ENCODE results near the gene SRPK3. TPM values are rescaled to one million over a fixed set of nuclear protein-coding genes. Genes with fewer than 3 reads are reported as not detected.

SRPK3 gene
- total RNA-seq, 6 experiments from 2014 or later = 0.14 to 0.51 (median 0.27) TPM

DNA sequence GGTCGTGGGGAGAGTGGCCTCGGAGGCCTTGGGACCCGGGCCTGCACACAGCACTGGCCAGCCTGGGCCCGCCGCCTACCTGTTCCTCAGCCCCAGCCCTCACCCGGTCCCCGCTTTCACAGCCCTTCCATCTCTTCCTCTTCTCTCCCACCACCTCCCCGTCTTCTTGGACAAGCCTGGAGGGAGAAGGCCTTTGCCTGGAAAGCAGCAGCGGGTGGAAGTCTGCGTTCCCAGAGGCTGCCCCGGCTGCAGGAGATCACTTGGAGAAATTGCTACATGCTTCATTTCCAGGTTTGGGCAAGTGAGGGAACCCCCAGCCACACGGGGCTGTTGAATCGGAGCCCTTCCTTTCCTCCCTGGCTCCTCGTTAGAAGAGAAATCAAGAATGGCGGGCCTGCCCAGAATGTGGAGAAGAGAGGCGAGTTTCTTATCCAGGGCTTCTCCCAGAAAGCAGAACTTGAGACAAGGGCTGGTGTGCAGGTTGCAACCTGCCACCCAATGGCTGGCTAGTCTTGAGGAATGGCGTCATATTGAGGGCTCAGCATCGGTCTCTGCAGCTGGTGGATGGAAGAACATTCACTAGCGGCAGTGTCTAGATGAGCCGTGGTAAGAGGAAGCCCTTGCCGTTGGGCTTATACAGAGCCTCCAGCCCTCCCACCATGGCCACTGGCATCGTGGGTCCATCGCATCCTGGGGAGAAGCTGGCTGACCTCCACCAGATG is 50.7 kb downstream of the SRPK3 start:
- H3K36me3 Mint-ChIP-seq (ENCODE audit: low read depth) = no peaks in the 10 kb centered on the region
- no peak overlapping the region for H3K27ac Mint-ChIP-seq
- no peak overlapping the region for H3K4me3 Mint-ChIP-seq
- no peaks in the 10 kb centered on the region for H3K4me1 Mint-ChIP-seq (ENCODE audit: low read depth)
- no peak for DNase-seq
- peaks cover 15% of the 10 kb centered on the region for H3K27me3 Mint-ChIP-seq (ENCODE audit: insufficient read depth)
- TF ChIP-seq, protein P1, sequence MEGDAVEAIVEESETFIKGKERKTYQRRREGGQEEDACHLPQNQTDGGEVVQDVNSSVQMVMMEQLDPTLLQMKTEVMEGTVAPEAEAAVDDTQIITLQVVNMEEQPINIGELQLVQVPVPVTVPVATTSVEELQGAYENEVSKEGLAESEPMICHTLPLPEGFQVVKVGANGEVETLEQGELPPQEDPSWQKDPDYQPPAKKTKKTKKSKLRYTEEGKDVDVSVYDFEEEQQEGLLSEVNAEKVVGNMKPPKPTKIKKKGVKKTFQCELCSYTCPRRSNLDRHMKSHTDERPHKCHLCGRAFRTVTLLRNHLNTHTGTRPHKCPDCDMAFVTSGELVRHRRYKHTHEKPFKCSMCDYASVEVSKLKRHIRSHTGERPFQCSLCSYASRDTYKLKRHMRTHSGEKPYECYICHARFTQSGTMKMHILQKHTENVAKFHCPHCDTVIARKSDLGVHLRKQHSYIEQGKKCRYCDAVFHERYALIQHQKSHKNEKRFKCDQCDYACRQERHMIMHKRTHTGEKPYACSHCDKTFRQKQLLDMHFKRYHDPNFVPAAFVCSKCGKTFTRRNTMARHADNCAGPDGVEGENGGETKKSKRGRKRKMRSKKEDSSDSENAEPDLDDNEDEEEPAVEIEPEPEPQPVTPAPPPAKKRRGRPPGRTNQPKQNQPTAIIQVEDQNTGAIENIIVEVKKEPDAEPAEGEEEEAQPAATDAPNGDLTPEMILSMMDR (IDR thresholded peaks at IDR 0.05) = no peak
- no peaks in the 10 kb centered on the region for H3K9me3 Mint-ChIP-seq

DNA sequence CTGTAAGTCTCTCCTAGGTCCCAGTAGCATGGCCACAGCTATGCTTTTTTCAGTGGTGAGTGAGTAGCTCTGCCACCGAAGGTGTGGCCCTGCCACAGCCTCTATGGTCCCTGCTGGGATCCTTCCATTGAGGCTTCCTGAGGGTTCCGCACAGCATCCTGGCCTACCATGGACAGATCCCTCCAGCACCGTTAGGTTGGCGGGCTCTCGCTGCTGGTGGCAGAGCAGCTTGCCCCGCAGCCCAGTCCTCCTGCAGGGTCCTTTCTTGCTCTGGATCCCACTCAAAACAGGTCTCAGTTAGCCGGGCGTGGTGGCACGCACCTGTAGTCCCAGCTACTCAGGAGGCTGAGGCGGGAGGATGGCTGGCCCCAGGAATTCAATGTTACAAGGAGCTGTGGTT is 51.9 kb downstream of the SRPK3 start:
- H3K27ac Mint-ChIP-seq = no peak overlapping the region
- peaks cover 18% of the 10 kb centered on the region for H3K27me3 Mint-ChIP-seq (ENCODE audit: insufficient read depth)
- TF ChIP-seq, protein P1 (IDR thresholded peaks at IDR 0.05) = no peak
- no peaks in the 10 kb centered on the region for H3K9me3 Mint-ChIP-seq
- no peaks in the 10 kb centered on the region for H3K36me3 Mint-ChIP-seq (ENCODE audit: low read depth)
- no peak for DNase-seq
- no peaks in the 10 kb centered on the region for H3K4me1 Mint-ChIP-seq (ENCODE audit: low read depth)
- no peak overlapping the region for H3K4me3 Mint-ChIP-seq

Other genes starting within 250 kb of the SRPK3 start
- gene CCNQ, start 181.9 kb upstream of the SRPK3 start, total RNA-seq (2021; fragmentation: NEBNext Ultra II Directional; extraction: Animal tissue kit (Norgen Biotek cat#: 25700)) = 10 to 100 TPM; 25.7 to 31.9 (median 29.6) TPM
- gene DUSP9, start 133.8 kb upstream of the SRPK3 start, total RNA-seq (2021; fragmentation: NEBNext Ultra II Directional; extraction: Animal tissue kit (Norgen Biotek cat#: 25700)) = not detected
- gene PNCK, start 107.2 kb upstream of the SRPK3 start, total RNA-seq (2021; fragmentation: NEBNext Ultra II Directional; extraction: Animal tissue kit (Norgen Biotek cat#: 25700)) = under 1 TPM in 2 of 6 experiments, not detected in 4; 0.26 to 0.43 TPM
- gene SLC6A8, start 93.1 kb upstream of the SRPK3 start, total RNA-seq (2021; fragmentation: NEBNext Ultra II Directional; extraction: Animal tissue kit (Norgen Biotek cat#: 25700)) = 10 to 100 TPM; 14.0 to 33.8 (median 17.7) TPM
- 100 to 1,000 TPM; 203 to 295 (median 218) TPM for gene BCAP31, start 56.7 kb upstream of the SRPK3 start, total RNA-seq (2021; fragmentation: NEBNext Ultra II Directional; extraction: Animal tissue kit (Norgen Biotek cat#: 25700))
- 10 to 100 TPM; 12.9 to 18.9 (median 14.5) TPM for gene ABCD1, start 56.2 kb upstream of the SRPK3 start, total RNA-seq (2021; fragmentation: NEBNext Ultra II Directional; extraction: Animal tissue kit (Norgen Biotek cat#: 25700))
- gene PLXNB3, start 16.8 kb upstream of the SRPK3 start, total RNA-seq (2021; fragmentation: NEBNext Ultra II Directional; extraction: Animal tissue kit (Norgen Biotek cat#: 25700)) = 10 to 100 TPM; 13.2 to 33.4 (median 15.8) TPM
- 10 to 100 TPM; 60.2 to 67.1 (median 62.8) TPM for gene IDH3G, start 13.3 kb downstream of the SRPK3 start, total RNA-seq (2021; fragmentation: NEBNext Ultra II Directional; extraction: Animal tissue kit (Norgen Biotek cat#: 25700))
- gene SSR4, start 13.6 kb downstream of the SRPK3 start, total RNA-seq (2021; fragmentation: NEBNext Ultra II Directional; extraction: Animal tissue kit (Norgen Biotek cat#: 25700)) = 100 to 1,000 TPM; 171 to 247 (median 182) TPM
- gene PDZD4, start 49.5 kb downstream of the SRPK3 start, total RNA-seq (2021; fragmentation: NEBNext Ultra II Directional; extraction: Animal tissue kit (Norgen Biotek cat#: 25700)) = not detected
- 10 to 100 TPM; 13.1 to 89.2 (median 14.4) TPM for gene L1CAM, start 105.1 kb downstream of the SRPK3 start, total RNA-seq (2021; fragmentation: NEBNext Ultra II Directional; extraction: Animal tissue kit (Norgen Biotek cat#: 25700))
- gene AVPR2, start 123.6 kb downstream of the SRPK3 start, total RNA-seq (2021; fragmentation: NEBNext Ultra II Directional; extraction: Animal tissue kit (Norgen Biotek cat#: 25700)) = not detected
- under 1 TPM; 0.18 to 0.63 (median 0.48) TPM for gene ARHGAP4, start 145.2 kb downstream of the SRPK3 start, total RNA-seq (2021; fragmentation: NEBNext Ultra II Directional; extraction: Animal tissue kit (Norgen Biotek cat#: 25700))
- 100 to 1,000 TPM; 130 to 160 (median 146) TPM for gene NAA10, start 154.0 kb downstream of the SRPK3 start, total RNA-seq (2021; fragmentation: NEBNext Ultra II Directional; extraction: Animal tissue kit (Norgen Biotek cat#: 25700))
- under 1 TPM in 4 of 6 experiments, not detected in 2; 0.23 to 0.75 (median 0.40) TPM for gene RENBP, start 163.6 kb downstream of the SRPK3 start, total RNA-seq (2021; fragmentation: NEBNext Ultra II Directional; extraction: Animal tissue kit (Norgen Biotek cat#: 25700))
- 10 to 100 TPM; 52.1 to 62.1 (median 59.0) TPM for gene HCFC1, start 190.8 kb downstream of the SRPK3 start, total RNA-seq (2021; fragmentation: NEBNext Ultra II Directional; extraction: Animal tissue kit (Norgen Biotek cat#: 25700))
- 1 to 10 TPM; 3.1 to 8.0 (median 5.7) TPM for gene TMEM187, start 191.7 kb downstream of the SRPK3 start, total RNA-seq (2021; fragmentation: NEBNext Ultra II Directional; extraction: Animal tissue kit (Norgen Biotek cat#: 25700))
- 100 to 1,000 TPM; 103 to 133 (median 120) TPM for gene IRAK1, start 238.9 kb downstream of the SRPK3 start, total RNA-seq (2021; fragmentation: NEBNext Ultra II Directional; extraction: Animal tissue kit (Norgen Biotek cat#: 25700))